Sigmoid colon (tissue), 4 donors: ENCODE measurements around the gene CCNK.

Source experiments
- POLR2AphosphoS5 ChIP-seq, 4 donors: sonication (generic); formaldehyde crosslinking; IDR thresholded peaks; one replicate each; pipeline ENCODE4 v1.6.1; 2017; ENCODE audit warnings: antibody characterized with exemption in 4 of 4
- TF ChIP-seq, protein P1 (sequence below), 4 experiments: fragments of 450-650 bp in 3 of 4; fragments of 200-600 bp in 1 of 4; IDR thresholded peaks; one replicate each; pipeline ENCODE4 v1.5.1; 2016 to 2019; ENCODE audit warnings: antibody characterized with exemption in 4 of 4, mild to moderate bottlenecking in 3 of 4, moderate library complexity in 2 of 4

DNA sequence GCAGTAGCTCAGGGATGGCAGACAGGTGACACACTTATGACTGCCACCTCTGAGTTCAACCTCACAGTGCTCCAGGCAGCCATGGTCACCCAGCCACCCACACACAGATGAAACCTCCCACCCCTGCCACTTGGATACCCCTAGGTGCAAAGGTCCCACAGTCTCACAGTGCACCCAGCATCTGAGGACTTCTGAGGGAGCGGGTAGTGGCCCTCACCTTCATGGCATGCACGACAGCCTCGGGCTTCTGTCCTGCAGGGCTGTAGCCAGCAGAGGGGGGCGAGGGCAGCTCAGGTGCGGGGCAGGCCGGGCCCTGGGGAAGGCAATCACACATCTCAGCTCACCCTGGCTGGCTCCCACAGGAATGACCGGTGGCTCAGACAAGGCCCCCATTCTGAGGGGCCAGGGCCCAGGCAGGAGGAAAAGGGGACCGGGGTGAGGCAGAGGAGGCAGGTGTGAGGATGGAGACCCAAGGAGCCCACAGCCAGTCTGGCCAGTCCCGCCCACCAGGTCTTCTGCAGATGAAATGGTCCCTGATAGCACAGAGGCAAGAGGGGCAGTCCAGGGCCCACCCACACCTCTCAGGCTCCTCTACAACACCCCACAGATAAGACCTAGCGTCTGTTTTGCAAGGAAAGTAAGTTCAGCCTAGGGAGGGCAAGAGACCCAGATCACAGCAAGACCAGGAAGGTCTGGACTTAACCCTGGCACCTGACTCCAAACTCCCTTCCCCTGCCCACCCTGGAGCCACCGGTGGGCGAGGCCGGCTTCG is 35.8 kb downstream of the CCNK start:
- TF ChIP-seq, protein P1, sequence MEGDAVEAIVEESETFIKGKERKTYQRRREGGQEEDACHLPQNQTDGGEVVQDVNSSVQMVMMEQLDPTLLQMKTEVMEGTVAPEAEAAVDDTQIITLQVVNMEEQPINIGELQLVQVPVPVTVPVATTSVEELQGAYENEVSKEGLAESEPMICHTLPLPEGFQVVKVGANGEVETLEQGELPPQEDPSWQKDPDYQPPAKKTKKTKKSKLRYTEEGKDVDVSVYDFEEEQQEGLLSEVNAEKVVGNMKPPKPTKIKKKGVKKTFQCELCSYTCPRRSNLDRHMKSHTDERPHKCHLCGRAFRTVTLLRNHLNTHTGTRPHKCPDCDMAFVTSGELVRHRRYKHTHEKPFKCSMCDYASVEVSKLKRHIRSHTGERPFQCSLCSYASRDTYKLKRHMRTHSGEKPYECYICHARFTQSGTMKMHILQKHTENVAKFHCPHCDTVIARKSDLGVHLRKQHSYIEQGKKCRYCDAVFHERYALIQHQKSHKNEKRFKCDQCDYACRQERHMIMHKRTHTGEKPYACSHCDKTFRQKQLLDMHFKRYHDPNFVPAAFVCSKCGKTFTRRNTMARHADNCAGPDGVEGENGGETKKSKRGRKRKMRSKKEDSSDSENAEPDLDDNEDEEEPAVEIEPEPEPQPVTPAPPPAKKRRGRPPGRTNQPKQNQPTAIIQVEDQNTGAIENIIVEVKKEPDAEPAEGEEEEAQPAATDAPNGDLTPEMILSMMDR (IDR thresholded peaks at IDR 0.05), result no peak
- TF ChIP-seq POLR2AphosphoS5 (IDR thresholded peaks at IDR 0.05), result no peak
